GM19463 (cell line): ENCODE results near the gene VPS52.
A peak's percentile ranks its signal among the peaks of the same experiment; 100 is the strongest.
"Not testable (repeated sequence)": the region's sequence is repeated elsewhere in the genome, so short reads cannot be mapped to it uniquely, and the experiment has no call there.

Experiments used
- ATAC-seq: cut with Tn5 transposase; IDR thresholded peaks from one replicate; pipeline ENCODE4 v1.9.1; 2021; ENCODE audit warnings: mild to moderate bottlenecking, moderate library complexity; ENCODE audit not compliant: unreplicated experiment

Gene VPS52

GRCh38 chr6:33252759-33253158 lies 18.9 kb downstream of the VPS52 start:
- ATAC-seq, result no peak

DNA sequence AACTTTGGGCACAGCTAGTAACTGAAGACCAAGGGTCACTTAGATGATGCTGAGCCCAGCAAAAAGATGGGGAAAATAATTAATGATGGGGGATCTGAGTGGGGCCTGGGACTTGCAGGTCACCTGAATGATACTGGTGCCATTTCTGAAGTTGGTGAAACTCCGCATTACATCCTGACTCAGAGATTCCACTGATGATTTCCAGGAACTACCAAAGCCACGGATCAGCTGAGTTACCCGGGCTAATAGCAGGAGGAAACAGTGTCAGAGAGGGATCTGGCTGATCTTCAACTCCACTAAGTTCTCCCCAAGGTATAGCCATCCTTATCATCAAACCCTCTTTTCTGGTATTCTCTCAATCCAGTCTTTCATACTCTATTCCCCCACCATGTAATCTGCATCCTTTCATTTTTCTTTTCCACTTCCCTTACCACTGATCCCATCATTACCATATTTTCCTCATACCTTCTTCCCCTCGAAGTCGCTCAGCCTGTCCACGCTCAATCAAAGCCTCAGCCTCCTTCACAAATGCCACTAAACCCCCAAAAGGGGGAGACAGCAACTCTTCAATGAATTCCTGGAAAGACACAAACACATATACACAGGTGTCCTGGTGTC lies 20.2 kb downstream of the VPS52 start:
- ATAC-seq, result no peak

GRCh38 chr6:33250731-33251130 lies 20.9 kb downstream of the VPS52 start:
- ATAC-seq, result no peak

DNA sequence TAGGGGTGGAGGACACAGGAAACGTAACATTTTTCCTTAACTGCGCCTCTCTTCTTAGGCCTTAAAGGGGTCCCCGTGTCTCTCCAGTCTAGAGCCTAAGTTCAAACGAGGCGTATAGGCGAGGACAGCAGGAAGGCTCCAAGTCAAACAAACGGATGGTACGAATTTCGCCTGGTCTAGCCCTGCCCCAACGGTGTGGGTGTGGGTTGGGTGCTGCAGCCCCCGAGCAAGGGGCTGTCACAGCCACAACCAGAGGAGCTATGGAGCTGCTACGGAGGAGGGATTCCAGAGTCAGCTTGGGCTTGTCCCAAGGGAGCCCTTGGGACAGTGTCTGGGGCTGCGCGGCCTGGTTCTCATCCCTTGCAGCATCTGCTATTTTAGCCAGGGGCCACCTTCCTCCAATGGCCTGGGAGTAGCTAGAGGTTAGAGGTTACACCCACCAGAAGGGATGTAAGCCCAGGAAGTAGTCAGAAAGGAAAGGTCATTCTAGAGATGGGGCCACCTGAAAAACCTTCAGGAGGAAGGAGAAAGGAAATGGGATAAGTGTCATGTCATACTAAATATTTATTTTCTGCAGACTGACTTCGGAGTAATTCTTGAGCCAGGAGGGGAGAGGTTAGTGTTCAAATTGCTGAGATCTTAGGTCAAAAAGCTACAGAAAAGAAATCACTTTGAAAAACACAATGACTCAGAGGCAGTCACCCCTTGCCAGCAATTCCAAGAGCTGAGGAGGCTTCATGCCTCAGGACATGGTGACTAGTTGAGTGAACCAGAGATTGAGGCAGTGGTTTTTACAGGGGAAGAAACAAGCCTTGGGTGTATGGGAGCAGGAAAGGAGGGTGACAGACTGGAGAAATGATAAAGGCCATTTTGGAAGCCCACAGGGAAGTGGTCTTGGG lies 21.7 kb downstream of the VPS52 start:
- no peak for ATAC-seq

- peak; percentile 85 for ATAC-seq
These were observed 22.5 kb downstream of the VPS52 start for GRCh38 chr6:33248932-33249731.

- no peak for ATAC-seq
These were observed 23.1 kb downstream of the VPS52 start for GRCh38 chr6:33248643-33248931.

- ATAC-seq, result no peak
These were observed 23.6 kb downstream of the VPS52 start for GRCh38 chr6:33247977-33248642.

- no peak for ATAC-seq
These were observed 28.2 kb downstream of the VPS52 start for GRCh38 chr6:33243476-33243875.

GRCh38 chr6:33241968-33242367 lies 29.7 kb downstream of the VPS52 start:
- ATAC-seq, result no peak

GRCh38 chr6:33237741-33238140 lies 33.9 kb downstream of the VPS52 start:
- no peak for ATAC-seq

GRCh38 chr6:33236852-33237251 lies 34.8 kb downstream of the VPS52 start:
- no peak for ATAC-seq

DNA sequence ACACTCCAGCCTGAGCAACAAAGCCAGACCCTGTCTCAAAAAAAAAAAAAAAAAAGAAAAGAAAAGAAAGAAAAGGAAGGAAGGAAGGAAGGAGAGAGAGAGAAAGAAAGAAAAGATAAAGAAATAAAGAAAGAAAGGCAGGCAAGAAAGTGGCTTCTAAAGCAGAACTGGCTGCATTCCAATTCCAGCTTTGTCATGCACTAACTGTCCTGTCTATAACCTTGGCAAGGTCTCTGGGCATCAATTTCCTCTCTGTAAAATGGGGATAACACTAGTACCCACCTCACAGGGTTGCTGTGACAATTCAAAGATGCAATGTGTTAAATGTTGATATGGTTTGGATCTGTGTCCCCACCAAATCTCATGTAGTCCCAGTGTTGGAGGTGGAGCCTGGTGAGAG lies 35.3 kb downstream of the VPS52 start:
- ATAC-seq, result no peak

DNA sequence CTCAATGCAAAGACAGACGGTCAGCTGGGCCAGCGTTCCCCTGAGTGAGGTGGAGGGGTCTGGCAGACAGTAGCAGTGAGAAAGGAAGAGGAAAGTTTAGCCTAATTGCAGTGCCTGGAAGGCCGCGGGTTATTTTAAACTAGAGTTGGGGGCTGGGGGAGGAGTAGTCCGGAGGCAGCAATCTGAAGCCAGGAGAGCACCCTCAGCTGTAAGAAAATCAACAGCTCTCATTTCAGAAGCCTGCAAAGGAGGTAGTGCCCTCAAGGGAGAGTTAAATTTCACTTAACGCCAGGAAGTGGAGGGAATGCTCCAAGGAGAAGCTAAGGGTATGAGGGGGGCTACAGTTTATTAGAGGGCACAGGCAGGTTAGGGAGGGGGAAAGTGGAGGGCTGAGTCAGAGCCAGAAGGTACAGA lies 36.4 kb downstream of the VPS52 start:
- ATAC-seq, result no peak

DNA sequence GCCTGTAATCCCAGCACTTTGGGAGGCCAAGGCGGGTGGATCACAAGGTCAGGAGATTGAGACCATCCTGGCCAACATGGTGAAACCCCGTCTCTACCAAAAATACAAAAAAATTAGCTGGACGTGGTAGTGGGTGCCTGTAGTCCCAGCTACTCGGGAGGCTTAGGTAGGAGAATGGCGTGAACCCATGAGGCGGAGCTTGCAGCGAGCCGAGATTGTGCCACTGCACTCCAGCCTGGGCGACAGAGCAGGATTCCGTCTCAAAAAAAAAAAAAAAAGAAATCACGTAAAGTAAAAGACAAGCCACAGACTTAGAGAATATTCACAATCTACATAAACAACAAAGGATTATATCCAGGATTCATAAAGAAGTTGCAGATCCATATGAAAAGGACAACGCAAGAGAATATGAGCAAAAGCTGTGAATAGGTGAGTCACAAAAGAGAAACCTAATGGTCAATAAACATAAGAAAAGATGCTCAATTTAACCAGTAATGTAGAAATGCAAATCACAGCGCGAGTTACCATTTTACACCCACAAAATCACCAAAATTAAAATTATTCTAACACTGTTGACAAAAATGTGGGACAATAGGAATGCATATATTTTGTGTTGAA lies 45.1 kb downstream of the VPS52 start:
- ATAC-seq, result not testable (repeated sequence)

GRCh38 chr6:33217681-33218080 lies 54.0 kb downstream of the VPS52 start:
- ATAC-seq, result no peak

DNA sequence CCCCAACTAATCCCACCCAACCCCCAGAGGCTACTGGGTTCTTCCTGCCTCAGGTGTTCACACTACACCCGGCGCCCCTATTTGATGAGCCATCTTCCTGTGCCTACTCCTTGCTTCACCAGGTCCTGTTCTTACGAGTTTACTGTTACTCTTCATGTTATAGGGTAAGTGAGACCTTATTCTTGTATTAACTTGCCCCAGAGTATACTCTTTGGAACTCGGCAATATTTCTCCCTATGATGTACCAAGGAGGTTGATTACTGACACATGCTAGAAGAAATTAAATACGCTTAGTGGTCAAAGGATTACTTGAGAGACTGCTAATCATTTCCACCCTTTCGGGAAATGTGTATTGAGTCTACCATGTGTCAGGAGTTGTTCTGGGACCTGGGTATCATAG lies 54.4 kb downstream of the VPS52 start:
- no peak for ATAC-seq

- ATAC-seq, result no peak
These were observed 55.5 kb downstream of the VPS52 start for GRCh38 chr6:33216117-33216649.

DNA sequence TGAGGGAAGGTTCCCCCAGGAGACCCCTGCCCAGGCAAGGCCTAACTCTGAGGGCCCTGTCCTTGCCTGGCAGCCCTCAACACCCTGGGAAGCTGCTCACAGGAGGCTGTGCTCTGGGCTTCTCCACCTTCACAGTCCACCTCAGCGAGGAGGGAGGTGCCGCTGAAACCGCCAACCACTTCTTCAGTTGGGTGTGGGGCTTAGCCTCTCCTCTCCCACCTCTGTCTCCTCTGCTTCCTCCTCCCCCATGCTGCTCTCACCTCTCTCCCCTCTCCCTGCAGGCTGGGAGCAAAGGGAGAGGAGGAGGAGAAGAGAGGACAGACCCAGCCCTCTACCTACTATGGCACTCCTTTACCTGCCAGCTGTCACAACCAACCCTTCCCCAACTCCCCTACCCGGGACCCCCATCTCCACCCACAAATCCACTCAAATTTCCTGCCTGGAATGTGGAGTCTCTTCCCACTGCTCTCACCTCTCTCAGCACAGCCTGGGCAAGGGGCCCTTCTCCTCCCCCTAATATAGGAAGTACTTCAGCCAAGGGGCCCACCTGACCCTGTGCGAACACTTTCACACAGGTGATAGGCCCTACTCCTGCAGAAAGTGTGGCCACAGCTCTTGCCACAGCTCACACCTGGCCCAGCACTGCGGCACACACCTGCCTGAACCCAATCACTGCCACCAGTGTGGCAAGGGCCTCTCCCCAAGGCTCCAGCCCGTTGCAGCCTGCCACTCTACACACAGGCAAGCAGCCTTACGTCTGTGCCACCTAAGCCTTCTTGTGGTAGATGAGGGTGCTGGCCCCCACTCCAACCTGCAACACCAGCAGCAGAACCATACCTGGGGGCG lies 56.2 kb downstream of the VPS52 start:
- no peak for ATAC-seq

GRCh38 chr6:33213989-33214335 lies 57.7 kb downstream of the VPS52 start:
- no peak for ATAC-seq
